Measurements from ENCODE around the gene MBOAT2.

MBOAT2 gene

DNA sequence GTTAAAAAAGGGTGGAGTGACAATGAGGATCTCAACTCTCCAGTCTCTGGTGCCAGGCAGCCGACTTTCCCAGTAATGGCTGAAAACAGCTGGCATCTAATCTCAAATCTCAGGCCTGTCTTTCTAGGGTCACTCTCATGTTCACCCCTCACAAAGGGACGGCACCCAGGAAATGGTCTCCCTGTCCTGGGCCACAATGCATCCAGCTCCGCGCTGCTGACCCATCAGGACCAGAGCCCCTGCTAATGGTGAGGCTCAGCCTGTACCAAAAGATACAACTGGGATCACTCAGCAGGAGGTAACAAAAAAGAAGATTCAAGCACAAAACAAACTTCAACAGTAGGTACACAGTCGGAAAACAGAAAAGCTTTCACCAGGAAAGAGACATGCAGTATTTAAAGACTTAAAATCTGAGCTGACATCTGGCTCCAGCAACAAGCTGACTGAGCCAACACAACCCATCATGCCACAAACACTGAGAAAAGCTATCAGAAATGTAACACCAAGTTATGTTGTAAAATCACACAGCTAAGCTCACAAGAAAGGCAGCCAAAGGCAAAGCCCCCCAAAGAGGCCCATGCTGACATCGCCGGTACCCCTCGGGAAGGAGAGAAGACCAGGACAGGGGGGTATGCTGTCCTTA is 152.5 kb downstream of the MBOAT2 start:
- DNase-seq, result no peak

DNA sequence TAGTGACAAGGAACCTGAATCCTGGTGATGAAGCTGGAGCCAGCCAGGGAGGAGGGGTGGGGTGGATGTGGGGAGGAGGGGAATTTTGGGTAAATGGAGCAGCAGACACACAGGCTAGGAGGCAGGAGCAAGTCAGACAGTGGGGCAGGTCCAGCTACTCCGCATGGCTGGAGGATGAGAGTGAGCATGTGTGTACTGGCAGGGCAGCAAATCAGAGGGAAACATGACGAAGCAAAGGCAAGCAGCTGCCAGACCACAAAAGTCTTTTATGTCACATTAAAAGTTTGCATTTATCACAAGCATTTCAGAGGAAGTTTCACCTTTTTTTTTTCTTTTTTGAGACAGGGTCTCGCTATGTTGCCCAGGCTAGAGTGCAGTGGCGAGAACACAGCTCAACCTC is 154.2 kb downstream of the MBOAT2 start:
- no peak for DNase-seq

DNA sequence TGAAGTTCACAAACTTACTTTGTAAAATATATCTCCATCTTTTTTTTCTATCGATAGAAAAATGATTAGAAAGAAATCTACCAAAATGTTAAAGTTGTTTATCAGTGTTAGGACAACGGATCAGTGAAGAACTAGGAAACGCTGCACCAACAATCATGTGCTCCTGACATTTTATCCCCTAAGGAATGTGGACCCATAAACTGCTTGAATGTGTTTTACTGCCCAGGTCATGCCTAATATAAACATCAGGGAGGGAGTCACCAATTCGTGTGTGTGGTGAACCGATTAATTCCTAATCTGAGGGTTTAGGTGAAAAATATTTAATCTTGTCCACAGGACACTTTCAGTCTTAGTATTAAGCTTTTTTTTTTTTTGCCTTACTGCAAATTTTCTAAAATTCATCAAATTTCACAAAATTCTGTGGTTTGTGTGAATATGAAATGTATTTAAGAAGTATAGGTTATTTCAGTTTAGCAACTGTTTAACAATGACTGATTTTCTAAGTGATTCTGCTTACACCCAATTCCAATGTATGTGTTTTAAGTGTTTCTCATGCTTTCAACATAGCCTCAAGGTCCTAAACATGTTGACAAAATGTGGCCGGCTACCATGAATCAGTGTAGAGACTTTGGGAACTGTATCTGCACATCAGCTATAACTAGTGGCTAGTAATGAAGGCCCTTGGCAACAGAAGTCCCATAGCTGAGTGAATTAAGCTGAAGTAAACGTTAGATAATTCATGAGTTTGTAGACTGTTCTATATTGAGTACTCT is 155.0 kb downstream of the MBOAT2 start:
- no peak for DNase-seq

DNA sequence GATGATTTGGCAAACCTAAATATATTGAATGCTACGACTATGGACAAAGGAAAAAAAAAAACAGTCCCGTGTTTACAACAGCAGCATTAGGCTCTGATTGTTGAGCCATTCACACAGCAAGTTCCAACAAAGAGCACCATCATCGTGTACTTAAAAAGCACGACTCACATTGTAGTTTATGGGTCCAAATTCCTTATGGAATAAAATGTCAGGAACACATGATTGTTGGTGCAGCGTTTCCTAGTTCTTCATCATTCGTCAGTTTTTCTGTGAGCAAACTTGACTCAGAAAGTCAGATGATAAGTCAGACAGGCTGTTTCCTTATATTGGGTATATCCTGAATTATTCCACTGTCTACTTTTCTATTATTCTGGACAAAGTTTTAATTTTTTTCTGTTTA is 156.1 kb downstream of the MBOAT2 start:
- no peak for DNase-seq

DNA sequence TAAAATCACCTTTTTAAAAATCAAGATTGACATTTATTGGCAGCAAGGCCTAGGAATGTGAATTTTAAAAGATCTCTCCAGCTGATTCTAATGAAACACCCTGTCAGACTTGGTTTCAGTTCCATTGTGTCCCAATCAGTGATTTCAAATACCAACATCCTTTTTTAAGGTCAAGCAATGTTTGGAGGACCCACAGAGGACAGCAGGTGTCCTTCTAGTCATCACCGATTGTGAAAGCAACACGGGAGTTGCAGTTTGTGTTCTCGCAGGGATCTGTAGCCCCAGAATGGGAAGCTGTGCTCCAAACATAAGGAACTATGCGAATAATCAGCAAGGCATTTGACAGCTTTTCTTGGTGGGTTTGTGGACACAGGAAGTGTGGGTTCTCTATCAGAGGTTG is 161.6 kb downstream of the MBOAT2 start:
- DNase-seq, result no peak

DNA sequence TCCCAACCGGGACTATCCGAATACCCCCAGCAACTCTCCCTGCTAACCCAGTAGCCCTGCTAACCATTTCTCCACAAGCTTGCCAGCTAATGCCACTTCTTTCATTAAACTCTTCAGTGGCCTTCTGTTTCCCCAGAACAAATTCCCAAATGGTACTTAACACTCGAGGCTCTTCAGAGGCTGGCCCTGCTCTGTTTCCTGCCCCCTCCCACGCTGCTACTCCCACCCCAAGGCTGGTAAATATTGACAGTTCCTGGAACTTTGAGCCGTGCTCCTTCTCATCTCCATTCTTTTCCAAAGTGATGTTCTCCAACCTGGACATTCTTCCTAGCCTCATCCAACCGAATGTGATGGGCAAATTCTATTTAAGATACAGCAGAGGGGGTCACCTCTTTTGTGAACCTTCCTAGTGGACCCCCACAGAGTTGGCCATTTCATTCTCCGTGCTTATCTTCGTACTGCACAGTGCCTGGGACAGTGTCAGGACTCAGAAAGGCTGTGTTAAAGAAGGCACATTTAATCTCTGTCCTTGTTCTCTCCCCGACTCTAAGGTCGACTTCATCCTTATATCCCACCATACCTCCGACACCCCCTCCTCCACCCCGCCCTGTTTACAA is 162.9 kb downstream of the MBOAT2 start:
- no peak for DNase-seq

DNA sequence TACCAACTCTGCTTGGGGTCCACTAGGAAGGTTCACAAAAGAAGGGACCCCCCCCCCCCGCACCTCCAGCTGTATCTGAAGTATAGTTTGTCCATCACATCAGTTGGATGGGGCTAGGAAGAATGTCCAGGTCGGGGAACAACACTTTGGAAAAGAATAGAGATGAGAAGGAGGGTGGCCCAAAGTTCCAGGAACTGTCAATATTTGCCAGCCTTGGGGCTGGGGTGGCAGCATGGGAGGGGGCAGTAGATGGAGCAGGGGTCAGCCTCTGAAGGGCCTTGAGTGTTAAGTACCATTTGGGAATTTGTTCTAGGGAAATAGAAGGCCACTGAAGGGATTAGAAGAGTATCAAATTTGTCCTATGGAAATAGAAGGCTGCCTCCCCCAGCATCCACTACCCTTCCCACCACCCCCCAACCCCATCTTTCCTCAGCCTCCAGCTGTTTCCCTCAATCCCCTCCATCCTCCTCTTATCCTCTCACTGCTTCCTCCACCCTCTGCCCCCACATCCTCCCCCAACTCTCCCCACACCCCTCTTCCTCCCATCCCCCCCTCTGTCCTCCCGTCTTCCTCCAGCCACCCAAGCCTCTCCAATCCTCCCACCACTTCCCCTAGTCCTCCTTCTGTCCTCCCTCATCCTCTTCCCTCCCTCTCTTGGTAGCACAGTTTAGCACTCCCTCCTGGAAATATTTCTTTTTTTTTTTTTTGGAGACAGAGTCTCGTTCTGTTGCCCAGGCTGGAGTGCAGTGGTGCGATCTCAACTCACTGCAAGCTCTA is 164.1 kb downstream of the MBOAT2 start:
- DNase-seq, result no peak

DNA sequence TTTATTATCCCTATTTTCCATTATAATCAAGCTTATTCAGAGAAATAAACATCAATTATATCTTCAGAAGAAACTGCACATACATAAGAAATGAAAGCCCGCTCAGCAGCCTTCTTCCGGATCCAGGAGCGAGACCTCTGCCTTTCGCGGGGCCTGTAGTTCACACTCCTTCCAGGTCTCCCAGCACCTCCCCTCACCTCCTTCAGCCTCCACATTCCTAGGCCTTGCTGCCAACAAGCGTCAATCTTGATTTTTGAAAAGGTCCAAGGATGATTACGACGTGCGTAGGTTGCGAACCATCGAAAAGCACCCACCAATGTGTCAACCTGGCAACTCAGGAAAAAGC is 165.7 kb downstream of the MBOAT2 start:
- DNase-seq, result no peak

DNA sequence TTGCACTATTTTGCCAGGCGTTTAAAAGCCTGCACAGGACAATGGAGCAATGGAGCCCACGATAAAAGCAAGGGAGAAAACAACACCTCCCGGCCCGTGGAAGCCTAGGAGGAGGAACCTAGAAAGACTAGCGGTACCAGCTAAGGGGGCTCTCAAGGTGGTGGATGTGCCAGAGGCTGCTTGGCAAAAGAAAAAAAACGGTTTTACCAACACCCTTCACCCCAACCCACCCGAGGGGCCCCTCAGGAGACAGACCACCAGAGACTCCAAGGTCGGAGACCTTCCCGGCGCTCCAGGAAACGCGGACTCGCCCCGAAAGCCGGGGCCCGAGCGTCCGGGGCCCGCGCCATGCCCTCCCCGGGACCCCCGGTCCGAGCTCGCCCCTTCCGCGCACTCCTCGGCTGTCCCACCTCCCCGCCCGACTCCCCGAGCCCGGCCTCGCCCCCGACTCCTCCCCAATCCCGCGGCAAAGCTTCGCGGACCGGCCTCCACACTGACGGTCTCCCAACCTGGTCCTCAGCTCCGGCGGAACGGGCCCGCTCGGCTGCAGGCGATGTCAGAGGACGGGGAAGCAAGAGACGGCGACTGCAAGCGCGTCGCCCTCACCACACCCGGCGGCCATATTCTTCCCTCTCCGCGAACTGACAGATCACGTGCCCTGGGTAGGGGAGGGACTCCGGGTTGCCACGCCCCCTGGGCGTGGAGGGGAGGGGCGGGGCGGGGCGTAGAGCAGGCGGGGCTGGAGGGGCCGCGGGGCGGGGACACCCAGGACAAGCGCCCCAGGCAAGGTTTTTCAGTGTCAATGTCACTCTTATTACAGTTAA is 166.3 kb downstream of the MBOAT2 start, which contains the start of gene KIDINS220:
Gene KIDINS220 (minus strand): TSS at position 643 of the 824 bp plus-strand sequence. CDS start 10,520 bp downstream, outside the sequence.
- peak; percentile 64 for DNase-seq

DNA sequence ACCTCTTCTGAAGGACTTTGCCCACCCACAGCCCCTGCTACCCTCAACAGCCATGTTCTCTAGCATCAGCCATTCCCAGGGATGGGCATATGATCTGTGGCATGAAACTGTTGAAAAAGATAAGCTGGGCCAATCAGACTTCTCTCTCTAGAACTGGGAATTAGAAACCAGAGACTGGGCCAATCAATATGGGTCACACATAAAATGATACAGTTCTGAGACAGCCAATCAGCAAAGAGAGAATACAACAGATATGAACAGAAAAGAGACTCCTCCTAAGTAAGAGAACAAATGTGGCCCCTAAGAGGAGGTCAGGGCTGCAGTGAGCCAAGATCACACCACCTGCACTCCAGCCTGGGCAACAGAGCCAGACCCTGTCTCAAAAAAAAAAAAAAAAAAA is 168.2 kb downstream of the MBOAT2 start:
- no peak for DNase-seq

DNA sequence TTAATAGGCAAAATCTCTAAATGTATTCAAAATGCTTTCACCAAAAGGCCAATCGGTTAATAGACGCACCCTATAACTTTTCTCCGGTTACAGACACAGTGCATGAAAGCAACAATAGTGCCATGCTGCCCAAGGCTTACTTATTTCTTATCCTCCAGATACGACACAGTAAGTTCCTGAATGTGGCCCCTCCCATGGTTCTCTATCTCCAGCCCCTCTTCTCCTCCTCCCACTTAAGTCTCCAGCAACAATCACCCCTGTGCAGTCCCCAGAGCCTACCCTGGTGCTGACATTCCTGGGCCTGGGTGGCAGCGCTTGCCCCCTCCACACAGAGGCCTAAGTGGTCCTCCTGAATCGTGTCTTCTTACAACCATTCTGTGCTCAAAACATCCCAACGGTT is 169.6 kb downstream of the MBOAT2 start:
- DNase-seq, result no peak

DNA sequence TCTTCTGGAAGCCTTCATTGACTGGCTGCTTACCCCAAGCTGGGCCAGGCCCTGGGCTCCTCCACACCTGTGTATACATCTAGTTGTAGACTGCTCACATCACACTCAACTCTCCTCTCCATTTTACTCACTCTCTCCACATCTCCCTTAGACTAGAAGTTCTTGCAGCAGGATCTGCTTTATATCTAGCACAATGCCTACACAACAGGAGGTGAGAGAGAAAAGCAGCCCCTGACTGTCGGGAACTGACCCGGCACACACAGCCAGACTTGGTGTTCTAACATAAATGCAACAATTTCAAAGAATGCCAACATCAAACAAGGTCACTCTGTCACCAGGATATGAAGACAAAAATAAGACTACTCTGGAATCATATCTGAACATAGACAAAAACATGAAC is 172.0 kb downstream of the MBOAT2 start:
- no peak for DNase-seq

DNA sequence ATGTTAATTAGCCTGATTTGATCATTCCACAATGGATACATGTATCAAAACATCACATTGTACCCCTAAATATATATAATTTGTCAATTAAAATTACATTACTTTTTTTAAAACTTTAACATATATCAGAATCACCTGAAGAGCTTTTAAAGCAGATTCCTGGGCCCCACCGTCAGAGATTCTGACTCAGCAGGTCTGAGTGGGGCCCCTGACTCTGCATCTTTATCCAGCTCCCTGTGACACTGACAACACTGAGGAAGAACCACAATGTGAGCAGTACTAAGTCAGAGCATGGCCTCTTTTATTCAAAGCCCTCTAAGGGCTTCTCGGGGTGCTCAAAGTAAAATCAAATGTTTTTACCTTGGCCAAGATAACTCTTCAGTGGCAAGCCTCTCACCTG is 175.8 kb downstream of the MBOAT2 start:
- no peak for DNase-seq

DNA sequence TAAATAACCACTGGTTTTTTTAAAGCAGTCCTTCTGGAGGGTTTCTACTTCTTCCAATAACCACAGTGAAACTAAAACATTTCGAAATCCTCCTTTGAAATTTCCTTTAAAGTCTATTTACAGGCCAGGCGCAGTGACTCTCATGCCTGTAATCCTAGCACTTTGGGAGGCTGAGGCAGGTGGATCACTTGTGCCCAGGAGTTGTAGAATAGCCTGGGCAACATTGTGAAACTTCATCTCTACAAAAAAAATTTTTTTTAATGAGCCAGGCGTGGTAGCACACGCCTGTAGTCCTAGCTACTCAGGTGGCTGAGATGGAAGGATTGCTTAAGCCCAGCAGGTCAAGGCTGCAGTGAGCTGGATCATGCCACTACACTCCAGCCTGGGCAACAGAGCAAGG is 181.3 kb downstream of the MBOAT2 start:
- DNase-seq, result no peak

DNA sequence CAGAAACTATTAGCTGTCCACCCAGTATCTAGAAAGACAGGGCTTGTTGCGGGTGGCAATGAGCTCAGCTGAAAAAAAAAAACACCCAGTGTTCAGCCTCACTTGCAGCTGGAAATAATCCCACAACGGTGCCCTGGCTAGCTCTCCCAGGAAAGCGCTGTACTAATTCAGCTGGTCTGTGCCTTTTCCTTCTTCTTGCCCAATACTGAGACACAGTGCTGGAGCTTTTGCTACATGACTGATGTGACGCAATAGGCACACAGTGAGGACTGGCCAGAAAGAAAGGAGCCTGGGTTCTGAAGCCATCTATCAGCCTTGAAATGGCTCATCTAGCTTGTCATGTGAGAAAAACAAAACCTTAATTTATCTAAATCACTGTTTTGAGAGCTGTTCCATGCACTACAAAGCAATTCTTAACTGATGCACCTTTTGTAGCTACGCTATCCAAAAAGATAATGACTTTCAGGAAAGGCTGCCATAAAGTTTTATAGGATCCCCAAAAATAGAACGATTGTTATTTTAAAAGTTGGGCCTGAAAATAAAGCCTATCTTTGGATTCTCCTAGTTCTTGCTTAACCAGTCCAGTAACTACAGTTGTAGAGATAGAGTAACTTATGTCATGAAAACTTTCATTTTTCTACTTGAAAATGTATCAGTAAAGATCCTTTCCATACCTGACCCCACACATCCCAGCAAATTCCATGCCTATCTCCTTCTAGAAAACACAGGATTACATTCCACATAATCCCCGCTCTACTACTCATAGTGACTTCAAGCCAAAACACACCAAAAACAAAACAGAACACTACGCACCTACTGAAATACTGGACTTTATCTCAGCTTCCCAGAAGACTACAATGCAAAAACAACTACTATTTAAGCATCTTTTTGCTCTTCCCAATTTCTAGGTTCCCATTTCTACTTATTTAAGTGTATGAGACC is 181.9 kb downstream of the MBOAT2 start:
- no peak for DNase-seq

DNA sequence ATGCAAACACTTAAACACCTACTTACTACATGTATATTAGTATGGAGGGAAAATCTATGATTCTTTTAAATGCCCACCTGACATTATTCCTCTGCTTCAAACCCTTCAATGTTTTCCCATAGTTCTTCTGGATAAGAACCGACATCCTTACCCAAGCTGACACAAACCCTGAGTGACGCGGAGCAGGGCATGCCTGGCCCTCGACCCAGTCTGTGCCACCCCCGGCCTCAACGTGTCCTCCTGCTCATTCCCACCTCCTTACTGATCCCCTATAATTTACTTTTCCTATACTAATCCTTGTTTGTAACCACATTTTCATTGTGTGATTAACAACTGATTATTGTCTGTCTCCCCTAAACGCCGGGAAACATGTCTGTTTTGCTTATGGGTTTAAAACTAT is 183.5 kb downstream of the MBOAT2 start:
- no peak for DNase-seq

DNA sequence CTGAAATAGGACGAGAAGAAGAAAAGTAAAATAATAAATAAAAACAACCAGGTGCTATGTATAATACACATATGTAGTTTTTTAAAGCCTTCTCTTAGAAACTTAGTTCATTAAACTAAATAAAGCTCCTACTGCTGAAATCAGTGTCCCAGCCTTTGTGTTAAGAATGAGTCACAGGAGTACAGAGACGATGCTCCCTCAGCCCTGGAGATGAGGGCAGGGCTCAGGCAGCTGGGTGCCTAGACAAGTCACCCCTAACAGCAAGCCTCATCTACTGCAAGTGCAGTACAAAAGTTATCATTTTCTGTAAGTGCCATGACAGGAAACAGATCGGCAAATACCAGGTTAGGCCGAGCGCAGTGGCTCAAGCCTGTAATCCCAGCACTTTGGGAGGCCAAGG is 184.3 kb downstream of the MBOAT2 start:
- DNase-seq, result no peak

DNA sequence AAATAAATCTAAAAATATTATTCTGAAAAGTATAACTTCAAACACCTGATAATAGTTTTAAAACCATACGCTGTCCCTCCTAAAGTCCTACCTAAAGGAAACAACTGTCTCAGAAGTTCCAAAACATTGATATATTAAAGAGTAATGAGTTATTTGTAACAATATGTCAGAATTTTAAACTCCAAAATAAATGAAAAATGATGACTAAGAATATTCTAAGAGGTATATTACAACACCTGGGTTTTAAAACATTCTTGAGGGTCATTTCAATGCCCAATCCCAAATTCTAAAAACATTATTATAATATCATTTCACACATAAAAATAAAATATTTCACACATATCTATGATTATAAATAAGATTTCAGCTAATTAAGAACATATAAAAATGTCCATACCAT is 186.3 kb downstream of the MBOAT2 start:
- DNase-seq, result no peak

DNA sequence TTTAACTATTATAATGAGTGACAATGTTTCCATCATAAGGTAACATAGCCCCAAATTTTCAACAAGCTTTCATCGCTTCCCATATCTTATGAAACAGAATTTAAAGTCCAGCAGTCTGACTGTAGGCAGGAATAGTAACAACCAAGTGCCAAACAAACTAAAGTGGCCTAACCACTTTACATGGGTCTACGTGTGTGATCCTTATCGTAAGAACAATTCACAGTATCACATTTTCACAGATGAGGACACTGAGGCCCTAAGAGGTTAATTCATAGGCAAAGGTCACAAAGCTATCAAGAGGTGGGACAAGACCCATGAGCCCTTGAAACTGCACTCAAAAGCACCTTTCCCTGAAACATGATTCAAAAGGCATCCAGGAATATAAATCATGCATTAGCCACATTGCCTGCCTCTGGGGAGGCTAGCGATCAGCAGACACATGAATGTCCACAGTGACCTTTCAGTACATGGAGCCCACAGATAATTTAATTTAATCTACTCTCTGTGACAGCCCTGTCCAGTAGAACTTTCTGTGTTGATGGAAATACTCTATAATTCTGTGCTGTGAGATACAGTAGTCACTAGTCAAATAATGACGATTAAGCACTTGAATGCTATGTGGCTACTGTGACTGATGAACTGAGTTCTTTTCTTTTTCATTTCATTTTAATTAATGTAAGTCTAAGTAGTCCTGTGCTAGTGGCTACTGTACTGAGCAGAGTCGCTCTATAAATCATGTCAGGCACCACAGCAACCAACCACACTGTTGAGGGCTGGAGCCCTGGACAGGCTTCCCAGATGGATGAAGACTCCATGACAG is 196.4 kb downstream of the MBOAT2 start:
- DNase-seq, result no peak

Data from KG1 (cell line).